Measurements from ENCODE around the gene MOV10L1. TPM values are rescaled to one million over a fixed set of nuclear protein-coding genes. Genes with fewer than 3 reads are reported as not detected.
A peak's percentile ranks its signal among the peaks of the same experiment; 100 is the strongest.

MOV10L1 gene
- total and polyA plus RNA-seq, 4 donors, result 0.27 to 11.9 (median 0.43) TPM

DNA sequence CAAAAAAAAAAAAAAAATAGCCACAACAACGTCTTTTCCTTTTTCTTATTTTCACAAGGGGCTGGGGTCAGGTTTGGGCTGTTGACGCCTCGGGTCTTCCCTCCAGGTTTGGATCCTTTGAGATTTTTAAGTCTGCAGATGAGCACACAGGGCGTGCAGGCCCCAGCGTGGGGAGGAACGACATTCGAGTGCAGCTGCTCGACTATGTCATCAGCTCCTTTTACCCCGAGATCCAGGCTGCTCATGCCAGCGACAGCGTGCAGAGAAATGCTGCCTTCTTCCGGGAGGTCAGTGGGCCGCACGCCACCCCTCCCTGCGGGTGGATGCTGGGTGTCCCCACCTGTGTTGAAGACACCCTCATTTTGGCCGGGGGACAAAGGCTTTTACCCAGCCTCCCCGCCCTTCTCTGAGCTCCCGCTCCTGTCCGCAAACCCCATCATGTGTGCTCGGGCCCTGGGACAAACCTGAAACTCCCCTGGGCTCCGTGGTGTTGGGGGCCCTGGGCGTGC, 118.7 kb downstream of the MOV10L1 start:
- H3K9ac ChIP-seq (ENCODE audit: insufficient read depth in 1 of 2, low read length in 2 of 2), result no peak overlapping the region
- TF ChIP-seq, protein P1, sequence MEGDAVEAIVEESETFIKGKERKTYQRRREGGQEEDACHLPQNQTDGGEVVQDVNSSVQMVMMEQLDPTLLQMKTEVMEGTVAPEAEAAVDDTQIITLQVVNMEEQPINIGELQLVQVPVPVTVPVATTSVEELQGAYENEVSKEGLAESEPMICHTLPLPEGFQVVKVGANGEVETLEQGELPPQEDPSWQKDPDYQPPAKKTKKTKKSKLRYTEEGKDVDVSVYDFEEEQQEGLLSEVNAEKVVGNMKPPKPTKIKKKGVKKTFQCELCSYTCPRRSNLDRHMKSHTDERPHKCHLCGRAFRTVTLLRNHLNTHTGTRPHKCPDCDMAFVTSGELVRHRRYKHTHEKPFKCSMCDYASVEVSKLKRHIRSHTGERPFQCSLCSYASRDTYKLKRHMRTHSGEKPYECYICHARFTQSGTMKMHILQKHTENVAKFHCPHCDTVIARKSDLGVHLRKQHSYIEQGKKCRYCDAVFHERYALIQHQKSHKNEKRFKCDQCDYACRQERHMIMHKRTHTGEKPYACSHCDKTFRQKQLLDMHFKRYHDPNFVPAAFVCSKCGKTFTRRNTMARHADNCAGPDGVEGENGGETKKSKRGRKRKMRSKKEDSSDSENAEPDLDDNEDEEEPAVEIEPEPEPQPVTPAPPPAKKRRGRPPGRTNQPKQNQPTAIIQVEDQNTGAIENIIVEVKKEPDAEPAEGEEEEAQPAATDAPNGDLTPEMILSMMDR (IDR thresholded peaks at IDR 0.05; ENCODE audit: control extremely low read depth, extremely low read depth), result no peak
- H3K9me3 ChIP-seq (ENCODE audit: control insufficient read depth in 4 of 4, insufficient read depth in 3 of 4, low read length in 3 of 4), result no peaks in the 10 kb centered on the region
- H3K4me3 ChIP-seq, result no peak overlapping the region
- peaks cover 7 to 53% (median 40%) of the 10 kb centered on the region in 4 donors for H3K36me3 ChIP-seq (ENCODE audit: control insufficient read depth in 4 of 4, insufficient read depth in 4 of 4, low read length in 4 of 4)
- 92% methylated on average over 22 of the region's 22 CpGs for WGBS, 2 donors
- DNase-seq (no peak), ATAC-seq (ENCODE audit: insufficient read depth, low FRiP score) (no peak)
- H3K4me1 ChIP-seq (ENCODE audit: control insufficient read depth in 5 of 5, insufficient read depth in 5 of 5, low read length in 5 of 5), result peaks cover 0 to 2% (median 0%) of the 10 kb centered on the region in 5 donors
- no peaks in the 10 kb centered on the region for H3K27me3 ChIP-seq (ENCODE audit: control insufficient read depth in 3 of 3, insufficient read depth in 3 of 3, low read length in 2 of 3)
- H3K27ac ChIP-seq (ENCODE audit: low read depth in 1 of 2, low read length in 1 of 2), result no peak overlapping the region

DNA sequence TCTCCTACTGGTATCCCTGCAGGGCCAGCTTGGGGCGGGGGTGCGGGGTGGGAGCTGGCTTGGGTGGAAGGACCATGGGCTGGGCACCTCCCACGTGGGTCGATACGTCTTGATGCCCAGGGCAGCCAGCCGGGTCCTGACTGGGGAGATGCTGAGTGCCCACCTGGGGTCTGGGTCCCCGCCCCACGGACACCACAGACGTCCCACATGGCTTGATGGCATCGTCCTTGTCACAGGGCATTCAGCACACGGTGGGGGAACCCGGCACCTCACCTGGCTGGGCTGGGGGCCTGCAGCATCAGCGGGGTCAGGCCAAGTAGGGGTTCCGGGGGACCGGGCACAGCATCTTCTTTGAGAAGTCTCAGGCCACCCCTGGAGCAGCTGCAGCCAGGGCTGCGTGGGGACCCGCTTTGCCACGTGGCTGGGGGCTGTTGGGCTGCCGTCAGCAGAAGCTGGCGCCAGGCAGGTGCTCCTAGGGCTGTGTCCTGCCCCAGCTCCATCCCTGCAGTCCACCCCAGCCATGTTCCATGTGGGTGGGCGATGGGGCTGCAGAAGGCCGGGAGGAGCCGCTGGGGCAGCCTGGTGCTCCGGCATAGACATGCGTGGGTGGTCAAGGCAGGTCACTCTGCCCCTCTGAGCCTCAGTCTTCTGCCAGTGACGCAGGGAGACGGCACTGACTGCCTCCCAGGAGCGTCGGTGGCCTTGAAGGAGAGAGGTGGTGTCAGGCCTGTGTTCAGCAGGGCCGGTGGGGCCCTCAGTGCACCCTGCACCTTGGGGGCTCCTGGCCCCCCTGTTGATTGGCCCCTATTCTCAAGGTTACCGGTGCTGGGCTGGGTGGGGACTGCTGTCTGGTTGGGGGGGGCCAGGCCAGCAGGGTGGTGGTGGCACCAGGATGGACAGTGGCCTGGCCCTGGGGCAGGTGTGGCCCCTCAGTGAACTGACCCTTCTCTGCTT, 119.4 kb downstream of the MOV10L1 start:
- Histone ChIP-seq H3K4me3 (no peak overlapping the region), H3K36me3 (ENCODE audit: control insufficient read depth in 4 of 4, insufficient read depth in 4 of 4, low read length in 4 of 4) (peaks cover 7 to 51% (median 39%) of the 10 kb centered on the region in 4 donors), H3K4me1 (ENCODE audit: control insufficient read depth in 5 of 5, insufficient read depth in 5 of 5, low read length in 5 of 5) (peaks cover 0 to 2% (median 0%) of the 10 kb centered on the region in 5 donors), H3K9ac (ENCODE audit: insufficient read depth in 1 of 2, low read length in 2 of 2) (no peak overlapping the region), H3K9me3 (ENCODE audit: control insufficient read depth in 4 of 4, insufficient read depth in 3 of 4, low read length in 3 of 4) (no peaks in the 10 kb centered on the region), H3K27ac (ENCODE audit: low read depth in 1 of 2, low read length in 1 of 2) (no peak overlapping the region), H3K27me3 (ENCODE audit: control insufficient read depth in 3 of 3, insufficient read depth in 3 of 3, low read length in 2 of 3) (no peaks in the 10 kb centered on the region)
- no peak for DNase-seq
- 85 to 90% methylated on average over 29 to 31 of the region's 31 CpGs for WGBS, 2 donors
- TF ChIP-seq, protein P1 (IDR thresholded peaks at IDR 0.05; ENCODE audit: control extremely low read depth, extremely low read depth), result no peak
- ATAC-seq (ENCODE audit: insufficient read depth, low FRiP score), result no peak

DNA sequence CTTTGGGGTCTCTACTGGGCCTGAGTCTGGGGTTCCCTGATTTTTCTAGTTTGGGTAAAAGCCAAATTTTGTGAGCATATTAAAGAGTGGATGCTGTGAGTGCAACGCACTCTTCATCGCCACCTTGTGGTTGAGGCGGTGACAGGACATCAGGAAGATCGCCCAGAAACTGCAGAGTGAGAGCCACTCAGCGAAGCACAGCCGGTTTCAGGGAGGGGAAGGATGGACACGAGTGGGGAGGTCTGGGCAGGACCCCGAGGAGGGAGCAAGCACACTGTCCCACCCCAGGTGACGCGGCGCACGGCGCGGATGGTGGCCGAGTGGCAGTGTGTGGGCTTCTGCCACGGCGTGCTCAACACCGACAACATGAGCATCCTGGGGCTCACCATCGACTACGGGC, 120.1 kb downstream of the MOV10L1 start:
- Histone ChIP-seq H3K9me3 (ENCODE audit: control insufficient read depth in 4 of 4, insufficient read depth in 3 of 4, low read length in 3 of 4) (no peaks in the 10 kb centered on the region), H3K27me3 (ENCODE audit: control insufficient read depth in 3 of 3, insufficient read depth in 3 of 3, low read length in 2 of 3) (no peaks in the 10 kb centered on the region), H3K4me1 (ENCODE audit: control insufficient read depth in 5 of 5, insufficient read depth in 5 of 5, low read length in 5 of 5) (peaks cover 0 to 2% (median 0%) of the 10 kb centered on the region in 5 donors), H3K36me3 (ENCODE audit: control insufficient read depth in 4 of 4, insufficient read depth in 4 of 4, low read length in 4 of 4) (peaks cover 7 to 50% (median 39%) of the 10 kb centered on the region in 4 donors), H3K4me3 (no peak overlapping the region), H3K9ac (ENCODE audit: insufficient read depth in 1 of 2, low read length in 2 of 2) (no peak overlapping the region), H3K27ac (ENCODE audit: low read depth in 1 of 2, low read length in 1 of 2) (no peak overlapping the region)
- DNase-seq (peak; percentile 63 to 75 (median 69)), ATAC-seq (ENCODE audit: insufficient read depth, low FRiP score) (peak; percentile 76)
- TF ChIP-seq, protein P1 (IDR thresholded peaks at IDR 0.05; ENCODE audit: control extremely low read depth, extremely low read depth), result peak; percentile 76
- WGBS, 2 donors, result 60 to 63% methylated on average over 20 of the region's 20 CpGs
